Mesendoderm (in vitro differentiated cells): Measurements from ENCODE around the gene ACOT2.
"Not testable (repeated sequence)": the region's sequence is repeated elsewhere in the genome, so short reads cannot be mapped to it uniquely, and the experiment has no call there.

ENCODE experiments used
- DNase-seq: peaks from one replicate; pipeline ENCODE4 v3.0.0; 2013
- H2AK5ac ChIP-seq: 2 replicates; pipeline ENCODE4 v1.6.1; 2013; ENCODE audit warnings: low read length, inconsistent platforms
- H2BK120ac ChIP-seq: 2 replicates; pipeline ENCODE4 v1.6.1; 2013; ENCODE audit warnings: low read depth, mild to moderate bottlenecking, low read length, moderate library complexity, mixed read lengths
- H2BK15ac ChIP-seq: replicated peaks from 2 replicates; pipeline ENCODE4 v1.6.1; 2013; ENCODE audit warnings: low read depth, mild to moderate bottlenecking, moderate library complexity
- H2BK5ac ChIP-seq: 2 replicates; pipeline ENCODE4 v1.6.1; 2013; ENCODE audit warnings: low read length, inconsistent platforms
- H3K18ac ChIP-seq: 2 replicates; pipeline ENCODE4 v1.6.1; 2013; ENCODE audit warnings: mild to moderate bottlenecking, low read length, mixed read lengths
- H3K23ac ChIP-seq: one replicate; pipeline ENCODE4 v1.6.1; 2013; ENCODE audit warnings: low read length
- H3K27ac ChIP-seq: 2 replicates; pipeline ENCODE4 v1.5.1; 2013; ENCODE audit warnings: low read depth, mild to moderate bottlenecking, inconsistent platforms, low read length, moderate library complexity
- H3K27me3 ChIP-seq: 2 replicates; pipeline ENCODE4 v1.6.1; 2013; ENCODE audit warnings: low read length, control low read depth, mild to moderate bottlenecking, inconsistent platforms; ENCODE audit not compliant: insufficient read depth, poor library complexity
- H3K36me3 ChIP-seq: 2 replicates; pipeline ENCODE4 v1.6.1; 2013; ENCODE audit warnings: low read length, inconsistent platforms; ENCODE audit not compliant: control insufficient read depth, insufficient read depth
- H3K4ac ChIP-seq: one replicate; pipeline ENCODE4 v1.6.1; 2013; ENCODE audit warnings: low read depth, mild to moderate bottlenecking, low read length, moderate library complexity
- H3K4me1 ChIP-seq: 2 replicates; pipeline ENCODE4 v1.6.1; 2013; ENCODE audit warnings: low read depth, low read length, inconsistent platforms; ENCODE audit not compliant: control insufficient read depth
- H3K4me2 ChIP-seq: 2 replicates; pipeline ENCODE4 v1.6.1; 2013; ENCODE audit warnings: low read length
- H3K4me3 ChIP-seq: 2 replicates; pipeline ENCODE4 v1.5.1; 2013; ENCODE audit warnings: mild to moderate bottlenecking, low read length
- H3K56ac ChIP-seq: one replicate; pipeline ENCODE4 v1.6.1; 2013; ENCODE audit warnings: low read length
- H3K79me1 ChIP-seq: 2 replicates; pipeline ENCODE4 v1.6.1; 2013; ENCODE audit warnings: low read length, inconsistent platforms
- H3K79me2 ChIP-seq: 2 replicates; pipeline ENCODE4 v1.6.1; 2013; ENCODE audit warnings: mild to moderate bottlenecking, low read length; ENCODE audit not compliant: control insufficient read depth, insufficient read depth
- H3K9ac ChIP-seq: 2 replicates; pipeline ENCODE4 v1.6.1; 2013; ENCODE audit warnings: low read length, inconsistent platforms
- H4K5ac ChIP-seq: one replicate; pipeline ENCODE4 v1.6.1; 2013; ENCODE audit warnings: low read length
- H4K8ac ChIP-seq: one replicate; pipeline ENCODE4 v1.6.1; 2013; ENCODE audit warnings: low read depth, mild to moderate bottlenecking, control low read depth, low read length, moderate library complexity
- WGBS: extraction: QIAGEN DNeasy Blood & Tissue Kit; methylation state at CpG from one replicate; pipeline ENCODE4 v1.1.7; 2013; ENCODE audit warnings: low lambda C conversion rate, missing lambda C conversion rate; ENCODE audit not compliant: insufficient coverage; ENCODE audit errors: extremely low coverage; 5-methylcytosine and 5-hydroxymethylcytosine counted together

Gene ACOT2

DNA sequence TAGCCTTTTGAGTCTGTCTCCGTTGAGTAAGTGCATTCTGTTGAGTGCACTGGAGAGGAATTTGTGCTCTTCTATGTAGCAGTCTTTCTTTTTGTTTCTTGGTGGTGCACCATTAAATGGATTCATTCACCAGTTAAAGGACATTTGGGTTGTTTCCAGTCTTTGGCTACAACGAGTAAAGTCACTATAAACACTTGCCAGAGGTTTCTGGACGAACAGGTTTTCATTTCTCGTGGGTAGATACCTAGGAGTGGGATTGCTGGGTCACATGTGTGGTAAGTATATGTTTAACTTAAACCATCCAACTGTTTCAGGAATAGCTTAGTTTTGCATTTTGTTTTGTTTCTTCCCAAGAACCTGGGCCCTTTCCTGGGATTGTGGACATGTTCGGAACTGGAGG, 4.0 kb downstream of the ACOT2 start:
- H2BK120ac ChIP-seq, H3K4me3 ChIP-seq, H3K4me2 ChIP-seq, H3K56ac ChIP-seq, DNase-seq, H3K4me1 ChIP-seq, H3K79me2 ChIP-seq, H3K18ac ChIP-seq, H3K4ac ChIP-seq, H4K5ac ChIP-seq, H3K36me3 ChIP-seq, H4K8ac ChIP-seq, H2BK15ac ChIP-seq, H2AK5ac ChIP-seq, H3K79me1 ChIP-seq, H2BK5ac ChIP-seq, H3K27me3 ChIP-seq, H3K9ac ChIP-seq, H3K23ac ChIP-seq, H3K27ac ChIP-seq: not testable (repeated sequence)
- no CpG with 5 or more reads among the region's 5 CpGs for WGBS

DNA sequence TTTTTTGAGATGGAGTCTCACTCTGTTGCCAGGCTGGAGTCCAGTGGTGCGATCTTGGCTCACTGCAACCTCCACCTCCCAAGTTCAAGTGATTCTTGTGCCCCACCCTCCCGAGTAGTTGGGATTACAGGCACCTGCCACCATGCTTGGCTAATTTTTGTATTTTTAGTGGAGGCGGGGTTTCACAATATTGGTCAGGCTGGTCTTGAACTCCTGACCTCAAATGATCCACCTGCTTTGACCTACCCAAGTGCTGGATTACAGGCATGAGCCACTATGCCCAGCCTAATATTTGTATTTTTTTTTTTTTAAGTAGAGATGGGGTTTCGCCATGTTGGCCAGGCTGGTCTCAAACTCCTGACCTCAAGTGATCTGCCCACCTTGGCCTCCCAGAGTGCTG, 4.7 kb downstream of the ACOT2 start:
- H3K79me2 ChIP-seq, H4K8ac ChIP-seq, DNase-seq, H2BK15ac ChIP-seq, H3K18ac ChIP-seq, H3K4ac ChIP-seq, H2AK5ac ChIP-seq, H3K4me3 ChIP-seq, H3K4me1 ChIP-seq, H3K9ac ChIP-seq, H3K23ac ChIP-seq, H3K36me3 ChIP-seq, H3K56ac ChIP-seq, H2BK120ac ChIP-seq, H2BK5ac ChIP-seq, H4K5ac ChIP-seq, H3K27me3 ChIP-seq, H3K27ac ChIP-seq, H3K79me1 ChIP-seq, H3K4me2 ChIP-seq: not testable (repeated sequence)
- WGBS: no CpG with 5 or more reads among the region's 4 CpGs

DNA sequence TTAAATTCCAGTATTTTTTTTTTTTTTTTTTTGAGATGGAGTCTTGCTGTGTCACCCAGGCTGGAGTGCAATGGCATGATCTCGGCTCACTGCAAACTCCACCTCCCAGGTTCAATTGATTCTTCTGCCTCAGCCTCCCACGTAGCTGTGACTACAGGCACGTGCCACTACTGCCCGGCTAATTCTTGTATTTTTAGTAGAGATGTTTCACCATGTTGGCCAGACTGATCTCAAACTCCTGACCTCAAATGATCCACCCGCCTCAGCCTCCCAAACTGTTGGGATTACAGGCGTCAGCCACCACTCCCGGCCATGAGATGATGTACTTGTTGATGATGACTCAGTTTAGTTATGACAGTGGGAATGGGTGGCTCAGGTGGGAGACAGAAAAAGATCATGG, 5.2 kb downstream of the ACOT2 start:
- H2BK120ac ChIP-seq, H3K79me2 ChIP-seq, H3K79me1 ChIP-seq: not testable (repeated sequence)

DNA sequence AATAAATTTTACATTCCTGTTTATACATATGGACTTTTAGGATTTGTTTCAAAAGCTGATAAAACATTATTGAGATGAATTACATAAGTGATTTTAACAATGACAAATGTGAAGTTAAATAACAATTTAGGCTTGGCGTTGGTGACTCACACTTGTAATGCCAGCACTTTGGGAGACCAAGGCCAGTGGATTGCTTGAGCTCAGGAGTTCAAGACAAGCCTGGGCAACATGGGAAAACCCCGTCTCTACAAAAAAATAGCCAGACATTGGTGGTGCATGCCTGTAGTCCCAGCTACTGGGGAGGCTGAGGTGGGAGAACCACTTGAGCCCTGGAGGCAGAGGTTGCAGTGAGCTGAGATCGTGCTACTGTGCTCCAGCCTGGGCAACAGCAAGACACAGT, 7.4 kb downstream of the ACOT2 start:
- H3K23ac ChIP-seq: no peak overlapping the region
- no peak overlapping the region for H3K18ac ChIP-seq
- H2AK5ac ChIP-seq: no peak overlapping the region
- no peak overlapping the region for H3K4ac ChIP-seq
- no peaks in the 10 kb centered on the region for H3K4me1 ChIP-seq
- H3K9ac ChIP-seq: no peak overlapping the region
- no peak overlapping the region for H3K27ac ChIP-seq
- no peak overlapping the region for H3K56ac ChIP-seq
- H4K5ac ChIP-seq: no peak overlapping the region
- no peaks in the 10 kb centered on the region for H3K36me3 ChIP-seq
- DNase-seq: no peak
- H3K4me2 ChIP-seq: no peak overlapping the region
- H2BK5ac ChIP-seq: no peak overlapping the region
- no CpG with 5 or more reads among the region's 3 CpGs for WGBS
- H2BK120ac ChIP-seq: no peak overlapping the region
- no peak overlapping the region for H2BK15ac ChIP-seq
- no peaks in the 10 kb centered on the region for H3K79me2 ChIP-seq
- H4K8ac ChIP-seq: no peak overlapping the region
- H3K79me1 ChIP-seq: no peaks in the 10 kb centered on the region
- H3K27me3 ChIP-seq: no peaks in the 10 kb centered on the region
- H3K4me3 ChIP-seq: no peak overlapping the region

More for the DNA sequence above, 5.2 kb downstream of the ACOT2 start:
- not testable (repeated sequence) for H2AK5ac ChIP-seq, H2BK5ac ChIP-seq, H2BK15ac ChIP-seq, H3K27me3 ChIP-seq, H3K27ac ChIP-seq, H3K4me1 ChIP-seq, H3K36me3 ChIP-seq, H3K4me2 ChIP-seq, H4K8ac ChIP-seq, DNase-seq, H3K23ac ChIP-seq, H3K4me3 ChIP-seq, H3K56ac ChIP-seq, H3K4ac ChIP-seq, H3K9ac ChIP-seq, H4K5ac ChIP-seq, H3K18ac ChIP-seq
- WGBS: no CpG with 5 or more reads among the region's 7 CpGs

DNA sequence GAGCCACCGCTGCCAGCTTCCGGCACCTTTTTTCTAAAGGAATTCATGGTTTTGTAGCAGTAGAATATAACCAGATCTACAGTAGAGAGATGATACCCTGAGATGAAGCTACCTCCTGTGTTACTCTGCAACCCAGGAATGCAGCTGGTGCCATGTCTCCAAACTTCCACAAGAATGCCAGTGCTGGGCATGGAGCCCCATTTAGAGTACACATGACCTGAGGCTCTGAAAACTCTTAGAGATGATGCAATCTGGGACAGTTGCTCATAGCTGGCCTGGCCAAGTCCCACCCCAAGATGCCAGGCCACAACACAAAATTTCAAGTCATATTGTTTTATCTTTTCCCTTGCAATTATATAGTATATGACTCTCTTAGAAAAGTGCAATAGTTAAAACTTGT, 8.2 kb downstream of the ACOT2 start:
- H4K8ac ChIP-seq, H3K56ac ChIP-seq, H3K79me2 ChIP-seq, H3K4me2 ChIP-seq, H2BK120ac ChIP-seq, H3K4ac ChIP-seq, H3K23ac ChIP-seq, H4K5ac ChIP-seq, H2BK5ac ChIP-seq, H3K79me1 ChIP-seq, H3K27me3 ChIP-seq, H3K27ac ChIP-seq, H3K36me3 ChIP-seq, H2AK5ac ChIP-seq, H3K9ac ChIP-seq, H3K4me3 ChIP-seq, H2BK15ac ChIP-seq, H3K4me1 ChIP-seq, H3K18ac ChIP-seq, DNase-seq: not testable (repeated sequence)
- no CpG with 5 or more reads among the region's 2 CpGs for WGBS

DNA sequence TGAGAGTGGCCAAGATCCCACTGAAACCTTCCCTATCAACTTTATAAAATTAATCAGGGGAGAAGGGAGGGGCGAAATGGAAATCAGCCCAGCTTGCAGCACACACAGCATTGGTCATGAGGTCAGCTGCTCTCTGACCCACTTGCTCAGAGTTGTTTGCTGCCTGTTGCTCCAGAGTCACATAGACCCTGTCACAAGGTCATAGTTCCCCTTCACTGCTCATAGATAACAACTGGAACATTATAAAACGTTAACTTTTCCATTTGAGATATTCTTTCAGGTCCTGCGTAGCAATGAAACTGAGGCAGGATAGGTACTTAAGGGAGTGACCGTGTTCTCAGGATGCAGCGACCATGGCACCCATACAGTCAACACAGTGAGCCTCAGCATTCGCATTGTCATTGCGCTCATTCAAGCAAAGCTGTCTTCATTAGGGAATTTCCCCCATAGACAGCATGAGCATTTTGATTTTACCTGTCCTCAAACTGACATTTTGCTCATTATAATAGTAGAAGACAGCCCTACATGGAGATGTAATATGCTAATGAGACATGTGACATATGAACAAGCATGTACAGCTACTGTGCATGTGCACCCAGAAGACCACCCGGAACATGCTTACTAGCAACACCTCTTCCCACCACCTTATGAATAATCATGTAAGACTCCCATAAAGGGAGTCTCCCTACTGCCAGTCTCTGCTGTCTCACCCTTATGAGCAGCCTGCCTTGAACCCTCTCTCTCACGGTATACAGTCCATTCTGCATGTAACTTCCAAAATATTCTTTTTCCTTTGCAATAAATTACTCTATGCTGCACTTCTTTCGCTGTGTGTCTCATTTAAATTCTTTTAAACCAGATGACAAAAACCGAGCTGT, 13.3 kb downstream of the ACOT2 start:
- H3K27ac ChIP-seq, DNase-seq, H4K8ac ChIP-seq, H3K9ac ChIP-seq, H3K4ac ChIP-seq, H3K18ac ChIP-seq, H3K27me3 ChIP-seq, H3K79me2 ChIP-seq, H2BK5ac ChIP-seq, H3K4me1 ChIP-seq, H2BK15ac ChIP-seq, H3K4me2 ChIP-seq, H2AK5ac ChIP-seq, H3K79me1 ChIP-seq, H4K5ac ChIP-seq, H3K36me3 ChIP-seq, H3K56ac ChIP-seq, H2BK120ac ChIP-seq, H3K4me3 ChIP-seq, H3K23ac ChIP-seq: not testable (repeated sequence)
- no CpG with 5 or more reads among the region's 11 CpGs for WGBS
